SK-N-SH (cell line): ENCODE measurements around the gene SCYGR1. TPM values are rescaled to one million over a fixed set of nuclear protein-coding genes. Genes with fewer than 3 reads are reported as not detected.

Experiments used
- CTCF ChIA-PET: fragments of 300-600, 350-600 bp; formaldehyde crosslinking; extraction: SDS; loops from one replicate; lab custom pipeline; 2021; lab: Yijun Ruan, JAX
- POLR2A ChIA-PET: fragments of 350-600 bp; sonication (Branson Sonifier 250); formaldehyde crosslinking; extraction: SDS; loops from one replicate; lab custom pipeline; 2020; ENCODE audit warnings: antibody characterized with exemption, inconsistent platforms; lab: Yijun Ruan, JAX
- DNase-seq: peaks from one replicate; pipeline ENCODE4 v3.0.0; 2012
- H2AFZ ChIP-seq: fragments of 200-600 bp; sonication (generic); 2 replicates; pipeline ENCODE4 v1.8.1; 2016; ENCODE audit warnings: antibody characterized with exemption, mild to moderate bottlenecking, low read depth
- H3F3A ChIP-seq: fragments of 200-600 bp; sonication (generic); replicated peaks from 2 replicates; pipeline ENCODE3; 2016; ENCODE audit warnings: antibody characterized with exemption, mild to moderate bottlenecking; ENCODE audit not compliant: insufficient read depth
- H3K27ac ChIP-seq, 2 experiments: fragments of 200-500 bp in 1 of 2; fragments of 200-600 bp in 1 of 2; sonication (Bioruptor generic) in 1 of 2; sonication (generic), shearing (Covaris generic) in 1 of 2; 2 replicates each; pipeline versions ENCODE4 v1.5.1 to v1.6.1; 2014 to 2016; ENCODE audit warnings: low read depth in 2 of 2, inconsistent platforms in 1 of 2, low read length in 1 of 2, mild to moderate bottlenecking in 1 of 2, mixed read lengths in 1 of 2
- H3K27me3 ChIP-seq: fragments of 200-600 bp; sonication (generic), shearing (Covaris generic); 2 replicates; pipeline ENCODE4 v1.6.1; 2016; ENCODE audit warnings: mixed run types; ENCODE audit not compliant: insufficient read depth
- H3K36me3 ChIP-seq, 2 experiments: fragments of 200-500 bp in 1 of 2; fragments of 200-600 bp in 1 of 2; sonication (Bioruptor generic) in 1 of 2; sonication (generic) in 1 of 2; replicated peaks in 1 of 2; 2 replicates each; pipeline versions ENCODE3 to v1.5.1; 2014 to 2016; ENCODE audit warnings: low read length in 1 of 2, mild to moderate bottlenecking in 1 of 2; ENCODE audit not compliant: insufficient read depth in 2 of 2, control insufficient read depth in 1 of 2
- H3K4me1 ChIP-seq, 2 experiments: fragments of 200-500 bp in 1 of 2; fragments of 200-600 bp in 1 of 2; sonication (Bioruptor generic) in 1 of 2; sonication (generic), shearing (Covaris generic) in 1 of 2; 2 replicates each; pipeline versions ENCODE4 v1.5.1 to v1.6.1; 2014 to 2016; ENCODE audit warnings: low read depth in 1 of 2, low read length in 1 of 2, mixed run types in 1 of 2; ENCODE audit not compliant: insufficient read depth in 2 of 2, control insufficient read depth in 1 of 2
- H3K4me2 ChIP-seq: fragments of 200-600 bp; sonication (generic), shearing (Covaris generic); 2 replicates; pipeline ENCODE4 v1.6.1; 2017; ENCODE audit warnings: mixed run types
- H3K4me3 ChIP-seq, 2 experiments: fragments of 200-500 bp in 1 of 2; fragments of 200-600 bp in 1 of 2; sonication (Bioruptor generic) in 1 of 2; sonication (generic), shearing (Covaris generic) in 1 of 2; 2 replicates each; pipeline versions ENCODE4 v1.5.1 to v1.8.1; 2014 to 2016; ENCODE audit warnings: low read depth in 2 of 2, inconsistent platforms in 1 of 2, low read length in 1 of 2, mild to moderate bottlenecking in 1 of 2, mixed read lengths in 1 of 2, moderate library complexity in 1 of 2
- H3K79me2 ChIP-seq: fragments of 200-600 bp; sonication (generic); 2 replicates; pipeline ENCODE4 v1.8.1; 2017; ENCODE audit warnings: mild to moderate bottlenecking; ENCODE audit not compliant: insufficient read depth
- H3K9ac ChIP-seq: fragments of 200-600 bp; sonication (generic); 2 replicates; pipeline ENCODE4 v1.6.1; 2017; ENCODE audit warnings: mixed run types
- H3K9me2 ChIP-seq: fragments of 200-600 bp; sonication (generic); 2 replicates; pipeline ENCODE4 v1.6.1; 2017; ENCODE audit warnings: mixed run types
- H3K9me3 ChIP-seq: fragments of 200-600 bp; sonication (generic); 2 replicates; pipeline ENCODE4 v1.6.1; 2017; ENCODE audit warnings: mixed run types, mild to moderate bottlenecking, moderate library complexity
- H4K20me1 ChIP-seq: fragments of 200-600 bp; sonication (generic); 2 replicates; pipeline ENCODE4 v1.6.1; 2017; ENCODE audit warnings: mild to moderate bottlenecking, mixed run types; ENCODE audit not compliant: insufficient read depth
- CHD2 ChIP-seq: fragments of 150-350 bp; IDR thresholded peaks from 2 replicates; pipeline ENCODE4 v1.6.1; 2018; ENCODE audit warnings: low read length; ENCODE audit not compliant: partially characterized antibody
- CTCF ChIP-seq: fragments of 200-600 bp; sonication (generic); IDR thresholded peaks from 2 replicates; pipeline ENCODE4 v1.6.1; 2017; ENCODE audit warnings: antibody characterized with exemption, mild to moderate bottlenecking, moderate library complexity
- FOSL2 ChIP-seq: IDR thresholded peaks from 2 replicates; pipeline ENCODE4 v1.4.0; 2012; ENCODE audit warnings: low read depth, mild to moderate bottlenecking, moderate library complexity, borderline replicate concordance
- FOXM1 ChIP-seq: IDR thresholded peaks from 2 replicates; pipeline ENCODE4 v1.4.0; 2012; ENCODE audit warnings: low read depth, mild to moderate bottlenecking
- MXI1 ChIP-seq: IDR thresholded peaks from 2 replicates; pipeline ENCODE4 v1.6.1; 2012; ENCODE audit warnings: mild to moderate bottlenecking, low read depth, low read length, improper control_type of control experiment
- PBX3 ChIP-seq: IDR thresholded peaks from 2 replicates; pipeline ENCODE4; 2012
- POLR2AphosphoS5 ChIP-seq: IDR thresholded peaks from 2 replicates; pipeline ENCODE4 v1.6.1; 2012; ENCODE audit warnings: low read depth, low read length
- TCF12 ChIP-seq: IDR thresholded peaks from 2 replicates; pipeline ENCODE4 v1.4.0; 2012
- USF2 ChIP-seq: fragments of 150-350 bp; IDR thresholded peaks from 2 replicates; pipeline ENCODE4 v1.6.1; 2017; ENCODE audit warnings: antibody characterized with exemption, low read length, low read depth, borderline replicate concordance
- WGBS: methylation state at CpG from one replicate; pipeline ENCODE4 v1.1.6; 2017; ENCODE audit warnings: low lambda C conversion rate; 5-methylcytosine and 5-hydroxymethylcytosine counted together
- polyA plus RNA-seq, 3 experiments: library from polyadenylated mRNA; depleted of rRNA; stranded (reverse); fragments of >200 nt; gene quantifications; 2 replicates each; pipeline ENCODE4 v1.2.3, GENCODE V29; 2012

SCYGR1 gene
- polyA plus RNA-seq, 1 of the 3 experiments (the other 2 are of a cell fraction): not detected

- TF ChIP-seq CTCF: no peak
- no peak for TF ChIP-seq MXI1
Observed at GRCh38 chr2:227340106-227340505, 47.6 kb downstream of the SCYGR1 start (continued).

GRCh38 chr2:227339098-227339599 is 48.6 kb downstream of the SCYGR1 start:
- POLR2A ChIA-PET: no interaction called here
- H3K27ac ChIP-seq: no peak overlapping the region
- H4K20me1 ChIP-seq: no peaks in the 10 kb centered on the region
- H3K9me3 ChIP-seq: no peaks in the 10 kb centered on the region
- no peaks in the 10 kb centered on the region for H3K4me1 ChIP-seq
- no peaks in the 10 kb centered on the region for H3K27me3 ChIP-seq
- no peaks in the 10 kb centered on the region for H3K9me2 ChIP-seq
- H3F3A ChIP-seq: no peaks in the 10 kb centered on the region
- no peak for DNase-seq
- peaks cover 45 to 66% of the 10 kb centered on the region in 2 experiments for H3K36me3 ChIP-seq
- no peak overlapping the region for H3K4me3 ChIP-seq
- no peak overlapping the region for H2AFZ ChIP-seq
- no peak overlapping the region for H3K9ac ChIP-seq
- peaks cover 3% of the 10 kb centered on the region; the same call in 1 of the 2 replicates for H3K79me2 ChIP-seq
- TF ChIP-seq FOSL2 (no peak), TCF12 (no peak), FOXM1 (no peak), CHD2 (no peak), PBX3 (no peak), CTCF (no peak), USF2 (no peak), POLR2AphosphoS5 (no peak), MXI1 (no peak)
- CTCF ChIA-PET: interaction anchor here (0.9 kb wide), 1 partner anchor 427 kb away, joined by 3 read pairs; no protein-coding TSS in a partner anchor
- H3K4me2 ChIP-seq: no peak overlapping the region
- WGBS: 77% methylated on average over 2 of the region's 2 CpGs

Other genes with a start within 250 kb of the SCYGR1 start
- gene COL4A4, start 223.7 kb downstream of the SCYGR1 start, polyA plus RNA-seq (2012; rRNA removed): not detected in 2 replicates
- gene COL4A3, start 223.3 kb downstream of the SCYGR1 start, polyA plus RNA-seq (2012; rRNA removed): not detected in 2 replicates
- 51.0 and 51.5 TPM in 2 replicates for gene MFF, start 62.7 kb downstream of the SCYGR1 start, polyA plus RNA-seq (2012; rRNA removed)
- 0.03 and 0.13 TPM in 2 replicates for gene TM4SF20, start 8.6 kb downstream of the SCYGR1 start, polyA plus RNA-seq (2012; rRNA removed)
- gene AGFG1, start 84.2 kb upstream of the SCYGR1 start, polyA plus RNA-seq (2012; rRNA removed): 42.3 and 62.7 TPM in 2 replicates
- gene SCYGR2, start 210.9 kb upstream of the SCYGR1 start, polyA plus RNA-seq (2012; rRNA removed): not detected in 2 replicates
- not detected in 2 replicates for gene SCYGR3, start 226.9 kb upstream of the SCYGR1 start, polyA plus RNA-seq (2012; rRNA removed)
- not detected in 2 replicates for gene SCYGR4, start 229.5 kb upstream of the SCYGR1 start, polyA plus RNA-seq (2012; rRNA removed)